Endothelial cell (in vitro differentiated cells): ENCODE data around the gene CMTR1. TPM values are rescaled to one million over a fixed set of nuclear protein-coding genes. Genes with fewer than 3 reads are reported as not detected.

Experiments
- DNase-seq: peaks from one replicate; pipeline ENCODE4 v3.0.0; 2021; ENCODE audit warnings: low spot score
- H3K27ac Mint-ChIP-seq: one replicate; pipeline ENCODE4 v1.8.0; 2021; ENCODE audit warnings: mixed read lengths, inconsistent platforms; ENCODE audit not compliant: unreplicated experiment
- H3K27me3 Mint-ChIP-seq: one replicate; pipeline ENCODE4 v1.8.0; 2021; ENCODE audit warnings: mild to moderate bottlenecking, moderate library complexity, mixed read lengths, inconsistent platforms; ENCODE audit not compliant: unreplicated experiment
- H3K36me3 Mint-ChIP-seq: one replicate; pipeline ENCODE4 v1.8.0; 2021; ENCODE audit warnings: mild to moderate bottlenecking, low read depth, mixed read lengths, inconsistent platforms; ENCODE audit not compliant: unreplicated experiment
- H3K4me1 Mint-ChIP-seq: one replicate; pipeline ENCODE4 v1.8.0; 2021; ENCODE audit warnings: mild to moderate bottlenecking, mixed read lengths, inconsistent platforms; ENCODE audit not compliant: unreplicated experiment
- H3K4me3 Mint-ChIP-seq: one replicate; pipeline ENCODE4 v1.8.0; 2021; ENCODE audit warnings: mild to moderate bottlenecking, mixed read lengths, inconsistent platforms; ENCODE audit not compliant: unreplicated experiment
- H3K9me3 Mint-ChIP-seq: one replicate; pipeline ENCODE4 v1.8.0; 2021; ENCODE audit warnings: mixed read lengths, inconsistent platforms; ENCODE audit not compliant: unreplicated experiment
- CTCF ChIP-seq: fragments of 200-600 bp; sonication (generic); IDR thresholded peaks from one replicate; pipeline ENCODE4 v1.5.0; 2021; ENCODE audit warnings: antibody characterized with exemption; ENCODE audit not compliant: unreplicated experiment
- total RNA-seq: library from RNA; stranded (reverse); fragmentation: NEBNext Ultra II Directional; extraction: Animal tissue kit (Norgen Biotek cat#: 25700); gene quantifications from one replicate; pipeline ENCODE4 v1.2.1, GENCODE V29; 2021; ENCODE audit not compliant: unreplicated experiment

The CMTR1 gene
- total RNA-seq, 1 donor from 2014 or later: 50.0 TPM

DNA sequence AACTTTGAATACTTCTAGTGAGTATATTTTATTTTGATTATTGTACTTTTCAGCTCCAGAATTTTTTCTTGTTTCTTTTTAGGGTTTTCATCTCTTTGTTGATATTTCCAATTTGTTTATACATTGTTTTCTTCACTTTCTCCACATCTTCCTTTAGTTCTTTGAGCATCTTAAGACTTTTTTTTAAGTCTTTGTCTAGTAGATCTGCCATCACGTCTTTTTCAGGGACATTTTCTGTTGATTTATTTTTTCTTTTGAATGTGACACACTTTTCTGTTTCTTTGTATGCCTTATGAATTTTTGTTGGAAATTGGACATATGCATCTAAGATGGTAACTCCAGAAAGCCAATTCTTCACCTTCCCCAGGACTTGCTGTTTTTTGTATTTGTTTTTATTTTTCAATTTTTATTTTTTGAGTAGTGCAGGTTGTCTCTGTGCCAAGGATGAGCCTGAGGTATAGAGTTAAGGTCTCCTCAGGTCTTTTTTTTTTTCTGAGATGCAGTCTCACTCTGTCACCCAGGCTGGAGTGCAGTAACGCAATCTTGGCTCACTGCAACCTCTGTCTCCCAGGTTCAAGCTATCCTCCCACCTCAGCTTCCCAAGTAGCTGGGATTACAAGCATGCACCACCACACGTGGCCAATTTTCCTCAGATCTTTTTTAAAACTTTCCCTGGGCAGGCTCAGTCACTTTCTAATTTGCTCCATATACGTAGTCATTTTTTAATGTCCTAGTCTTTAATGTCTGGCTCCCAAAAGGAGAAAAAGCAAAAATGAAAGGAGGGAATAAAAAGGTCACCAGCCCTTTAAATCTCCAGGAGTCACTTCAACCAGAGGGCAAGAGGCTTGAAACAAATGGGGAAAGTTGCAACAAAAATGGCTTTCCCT, 6.7 kb upstream of the CMTR1 start:
- Mint-ChIP-seq H3K27me3 (no peaks in the 10 kb centered on the region), H3K27ac (no peak overlapping the region), H3K4me3 (no peak overlapping the region)

DNA sequence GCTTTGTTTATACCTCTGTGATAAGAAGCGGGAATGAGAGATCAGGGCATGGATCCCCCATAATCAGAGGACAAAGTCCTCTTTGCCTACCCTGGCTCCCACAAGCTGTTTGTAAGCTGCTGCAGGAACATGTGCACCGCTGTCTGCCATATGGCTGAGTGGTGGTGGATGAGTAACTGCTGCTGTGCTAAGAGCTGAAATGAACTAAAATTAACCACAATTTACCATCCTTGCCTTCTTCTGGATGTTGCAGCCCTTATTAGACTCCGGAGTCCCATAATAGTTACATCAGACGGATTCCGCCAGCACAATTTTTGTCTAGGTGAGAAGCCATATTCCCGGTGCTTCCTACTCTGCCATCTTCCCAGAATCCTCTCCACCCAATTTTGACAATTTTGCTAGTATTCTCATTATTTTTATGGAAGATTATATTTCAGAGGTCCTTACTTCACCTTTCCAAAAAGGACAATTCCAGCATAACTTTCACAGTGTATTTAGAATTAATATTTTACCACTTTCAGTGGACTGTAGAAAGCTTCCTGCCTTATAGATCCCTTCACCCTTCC, 6.0 kb upstream of the CMTR1 start:
- H3K27me3 Mint-ChIP-seq: no peaks in the 10 kb centered on the region
- no peak overlapping the region for H3K27ac Mint-ChIP-seq
- peaks cover 5% of the 10 kb centered on the region for H3K9me3 Mint-ChIP-seq
- no peak for TF ChIP-seq CTCF
- no peaks in the 10 kb centered on the region for H3K4me1 Mint-ChIP-seq
- no peak overlapping the region for H3K4me3 Mint-ChIP-seq
- H3K36me3 Mint-ChIP-seq: peaks cover 6% of the 10 kb centered on the region
- DNase-seq: no peak

More for the DNA sequence above, 6.7 kb upstream of the CMTR1 start:
- TF ChIP-seq CTCF: no peak
- H3K9me3 Mint-ChIP-seq: peaks cover 5% of the 10 kb centered on the region
- DNase-seq: no peak
- H3K4me1 Mint-ChIP-seq: no peaks in the 10 kb centered on the region
- peaks cover 6% of the 10 kb centered on the region for H3K36me3 Mint-ChIP-seq

GRCh38 chr6:37429352-37429750, 3.7 kb upstream of the CMTR1 start:
- peaks cover 2% of the 10 kb centered on the region for H3K27me3 Mint-ChIP-seq
- H3K4me1 Mint-ChIP-seq: peaks cover 17% of the 10 kb centered on the region
- H3K4me3 Mint-ChIP-seq: no peak overlapping the region
- peaks cover 5% of the 10 kb centered on the region for H3K9me3 Mint-ChIP-seq
- no peak for TF ChIP-seq CTCF
- no peak for DNase-seq
- H3K36me3 Mint-ChIP-seq: peaks cover 6% of the 10 kb centered on the region
- no peak overlapping the region for H3K27ac Mint-ChIP-seq

DNA sequence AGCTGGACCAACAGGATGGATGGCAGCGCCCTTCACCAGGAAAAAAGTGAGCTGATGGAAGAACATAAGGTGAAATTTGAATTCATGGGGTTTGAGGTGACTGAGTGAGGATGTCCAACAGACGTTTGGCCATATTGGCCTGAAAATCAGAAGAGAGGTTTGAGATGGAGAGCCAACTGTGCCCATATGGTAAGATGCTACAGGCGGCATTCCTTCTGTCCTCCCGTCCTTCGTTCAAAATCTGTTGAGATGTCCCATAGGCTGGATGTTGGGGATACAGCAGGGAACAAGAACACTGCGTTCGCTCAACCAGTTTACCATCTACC, 468 bp upstream of the CMTR1 start:
- Mint-ChIP-seq H3K4me3 (peak overlapping the region; percentile 87), H3K36me3 (peaks cover 2% of the 10 kb centered on the region), H3K27me3 (peaks cover 2% of the 10 kb centered on the region), H3K4me1 (peaks cover 19% of the 10 kb centered on the region), H3K27ac (peak overlapping the region; percentile 14), H3K9me3 (no peaks in the 10 kb centered on the region)
- TF ChIP-seq CTCF: no peak
- DNase-seq: no peak

DNA sequence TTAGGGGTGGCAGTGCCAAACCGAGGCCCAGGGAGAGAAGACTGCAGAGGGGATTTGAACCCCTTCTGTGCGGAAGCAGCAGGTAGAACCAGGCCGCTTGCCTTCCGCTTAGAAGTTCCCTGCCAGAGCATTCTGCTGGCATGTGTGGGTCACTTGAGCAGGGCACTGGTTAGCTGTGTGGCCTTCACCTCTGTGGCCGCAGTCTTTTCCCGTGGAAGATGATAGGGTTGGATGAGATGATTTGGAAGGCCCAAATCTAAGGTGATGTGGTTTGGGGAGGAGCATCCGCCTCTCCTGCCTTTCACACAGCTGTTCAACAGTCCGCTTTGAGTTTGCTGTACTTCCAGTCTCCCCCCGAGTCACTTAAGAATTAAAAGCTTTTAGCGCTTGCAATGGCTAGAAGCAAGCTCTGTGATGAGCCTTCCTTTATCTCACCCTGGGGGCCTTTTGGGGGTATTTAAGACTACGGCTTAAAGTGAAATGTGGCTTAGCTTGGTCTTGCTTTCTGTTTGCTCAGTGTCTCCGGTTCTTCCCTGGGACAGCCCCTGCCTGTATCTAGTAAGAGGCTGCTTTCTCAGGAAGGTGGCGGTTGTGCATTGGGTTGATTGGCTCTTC, 743 bp downstream of the CMTR1 start:
- Mint-ChIP-seq H3K4me3 (peak overlapping the region; percentile 94), H3K36me3 (peaks cover 6% of the 10 kb centered on the region), H3K9me3 (no peaks in the 10 kb centered on the region), H3K27me3 (peaks cover 2% of the 10 kb centered on the region), H3K27ac (peak overlapping the region; percentile 67), H3K4me1 (peaks cover 19% of the 10 kb centered on the region)
- no peak for TF ChIP-seq CTCF
- DNase-seq: peak; percentile 6
